LNCAP (cell line): ENCODE results near the gene SLC10A7.

Experiments
- CTCF ChIP-seq: fragments of 450-650 bp; IDR thresholded peaks from 2 replicates; pipeline ENCODE4 v1.5.1; 2017; ENCODE audit warnings: mild to moderate bottlenecking

The SLC10A7 gene

GRCh38 chr4:146477054-146477453 lies 44.7 kb downstream of the SLC10A7 start:
- no peak for TF ChIP-seq CTCF

GRCh38 chr4:146472404-146472803 lies 49.3 kb downstream of the SLC10A7 start:
- TF ChIP-seq CTCF, result no peak

GRCh38 chr4:146470604-146471003 lies 51.1 kb downstream of the SLC10A7 start:
- TF ChIP-seq CTCF, result no peak

GRCh38 chr4:146469022-146469421 lies 52.7 kb downstream of the SLC10A7 start:
- no peak for TF ChIP-seq CTCF

GRCh38 chr4:146465628-146466027 lies 56.1 kb downstream of the SLC10A7 start:
- no peak for TF ChIP-seq CTCF

- no peak for TF ChIP-seq CTCF
Measured at GRCh38 chr4:146462251-146462650, 59.5 kb downstream of the SLC10A7 start.

GRCh38 chr4:146458594-146458993 lies 63.1 kb downstream of the SLC10A7 start:
- no peak for TF ChIP-seq CTCF

GRCh38 chr4:146456681-146457080 lies 65.1 kb downstream of the SLC10A7 start:
- no peak for TF ChIP-seq CTCF
